ENCODE results near the gene ASPRV1.

DNA sequence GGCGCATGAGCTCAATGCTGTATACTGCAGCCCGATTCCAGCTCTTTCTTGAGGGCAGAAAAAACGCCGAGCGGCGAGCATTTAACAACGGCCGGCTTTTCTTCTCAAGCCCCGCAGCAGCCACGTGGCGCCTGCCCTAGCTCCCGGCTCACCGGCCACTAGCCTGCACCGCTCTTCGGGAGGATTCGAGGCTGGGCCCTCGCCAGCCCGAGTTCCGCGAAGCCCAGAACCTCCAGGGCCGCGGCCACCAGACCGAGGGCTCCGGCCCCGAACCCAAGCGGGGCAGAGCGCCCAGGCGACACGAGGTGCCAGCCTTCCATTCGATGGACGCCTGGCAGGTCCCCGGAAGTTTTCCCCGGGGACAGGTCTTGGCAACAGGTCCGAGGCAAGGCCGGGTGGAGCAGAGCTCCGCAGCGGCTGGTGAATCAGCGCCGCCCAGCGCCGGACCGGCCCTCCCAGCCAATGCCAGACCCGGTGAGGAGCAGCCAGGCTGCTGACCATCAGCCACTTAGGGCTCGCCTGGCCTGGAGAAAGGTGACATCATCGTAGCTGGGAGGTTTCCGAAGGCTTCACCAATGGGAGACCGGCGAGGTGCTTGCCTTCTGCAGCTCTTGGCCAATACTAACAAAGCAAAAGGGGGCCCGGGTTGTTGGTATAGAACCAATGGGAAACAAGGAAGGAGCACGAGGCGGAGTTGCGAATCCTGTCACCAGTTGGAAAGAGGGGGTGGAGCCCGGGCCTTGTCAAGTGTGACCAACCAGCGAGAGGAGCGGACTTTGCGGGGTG is 47.1 kb downstream of the ASPRV1 start:
- TF ChIP-seq, protein P1, sequence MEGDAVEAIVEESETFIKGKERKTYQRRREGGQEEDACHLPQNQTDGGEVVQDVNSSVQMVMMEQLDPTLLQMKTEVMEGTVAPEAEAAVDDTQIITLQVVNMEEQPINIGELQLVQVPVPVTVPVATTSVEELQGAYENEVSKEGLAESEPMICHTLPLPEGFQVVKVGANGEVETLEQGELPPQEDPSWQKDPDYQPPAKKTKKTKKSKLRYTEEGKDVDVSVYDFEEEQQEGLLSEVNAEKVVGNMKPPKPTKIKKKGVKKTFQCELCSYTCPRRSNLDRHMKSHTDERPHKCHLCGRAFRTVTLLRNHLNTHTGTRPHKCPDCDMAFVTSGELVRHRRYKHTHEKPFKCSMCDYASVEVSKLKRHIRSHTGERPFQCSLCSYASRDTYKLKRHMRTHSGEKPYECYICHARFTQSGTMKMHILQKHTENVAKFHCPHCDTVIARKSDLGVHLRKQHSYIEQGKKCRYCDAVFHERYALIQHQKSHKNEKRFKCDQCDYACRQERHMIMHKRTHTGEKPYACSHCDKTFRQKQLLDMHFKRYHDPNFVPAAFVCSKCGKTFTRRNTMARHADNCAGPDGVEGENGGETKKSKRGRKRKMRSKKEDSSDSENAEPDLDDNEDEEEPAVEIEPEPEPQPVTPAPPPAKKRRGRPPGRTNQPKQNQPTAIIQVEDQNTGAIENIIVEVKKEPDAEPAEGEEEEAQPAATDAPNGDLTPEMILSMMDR (IDR thresholded peaks at IDR 0.05) = peak in 3 of 4 experiments; percentile 38 to 61 (median 38)
- TF ChIP-seq POLR2AphosphoS5 (IDR thresholded peaks at IDR 0.05) = peak; percentile 96
